IPS-18c (cell line): Measurements from ENCODE around the gene METTL17.
"Not testable (repeated sequence)": the region's sequence is repeated elsewhere in the genome, so short reads cannot be mapped to it uniquely, and the experiment has no call there.

Experiments used
- H3K4me3 ChIP-seq: 2 replicates; pipeline ENCODE4 v1.7.0; 2013; ENCODE audit warnings: low read depth, mild to moderate bottlenecking, low read length, moderate library complexity; ENCODE audit not compliant: insufficient read depth
- H3K9me3 ChIP-seq: one replicate; pipeline ENCODE4 v1.6.1; 2013; ENCODE audit warnings: mild to moderate bottlenecking, low read length, moderate library complexity; ENCODE audit not compliant: control insufficient read depth, insufficient read depth

The METTL17 gene

GRCh38 chr14:20989787-20990600, at the start of gene METTL17:
METTL17 (plus strand) TSS chr14:20989980; CDS start chr14:20990003, 23 bp downstream.
- peak within 1 kb of the TSS; percentile 95 for H3K4me3 ChIP-seq

GRCh38 chr14:20945146-20945545, 44.6 kb upstream of the METTL17 start:
- H3K4me3 ChIP-seq, H3K9me3 ChIP-seq: not testable (repeated sequence)

More at GRCh38 chr14:20989787-20990600, at the start of gene METTL17:
- H3K9me3 ChIP-seq: no peaks in the 10 kb centered on the region

- H3K9me3 ChIP-seq, H3K4me3 ChIP-seq: not testable (repeated sequence)
These were observed 43.1 kb upstream of the METTL17 start for GRCh38 chr14:20946707-20947106.

GRCh38 chr14:20954736-20955537, 34.8 kb upstream of the METTL17 start, which contains the start of gene RNASE2:
RNASE2 (plus strand) TSS chr14:20955487; CDS start chr14:20955772, 285 bp downstream.
- H3K4me3 ChIP-seq, H3K9me3 ChIP-seq: not testable (repeated sequence)

- not testable (repeated sequence) for H3K9me3 ChIP-seq, H3K4me3 ChIP-seq
These were observed 34.3 kb upstream of the METTL17 start for GRCh38 chr14:20955538-20955873.

- Histone ChIP-seq H3K4me3 (no peak overlapping the region), H3K9me3 (no peaks in the 10 kb centered on the region)
These were observed 33.3 kb upstream of the METTL17 start for GRCh38 chr14:20956376-20956976.

- H3K4me3 ChIP-seq, H3K9me3 ChIP-seq: not testable (repeated sequence)
These were observed 30.8 kb upstream of the METTL17 start for GRCh38 chr14:20958946-20959345.

GRCh38 chr14:20969336-20969735, 20.4 kb upstream of the METTL17 start:
- no peaks in the 10 kb centered on the region for H3K9me3 ChIP-seq
- H3K4me3 ChIP-seq: no peak overlapping the region

- peak overlapping the region; percentile 82 for H3K4me3 ChIP-seq
- no peaks in the 10 kb centered on the region for H3K9me3 ChIP-seq
These were observed 19.2 kb upstream of the METTL17 start for GRCh38 chr14:20970647-20970982.

- peak overlapping the region; percentile 82 for H3K4me3 ChIP-seq
- H3K9me3 ChIP-seq: no peaks in the 10 kb centered on the region
These were observed 18.6 kb upstream of the METTL17 start for GRCh38 chr14:20970983-20971704.

- Histone ChIP-seq H3K4me3 (peak overlapping the region; percentile 82), H3K9me3 (no peaks in the 10 kb centered on the region)
These were observed 18.1 kb upstream of the METTL17 start for GRCh38 chr14:20971705-20972021.

GRCh38 chr14:20973501-20973900, 16.3 kb upstream of the METTL17 start:
- Histone ChIP-seq H3K9me3 (no peaks in the 10 kb centered on the region), H3K4me3 (no peak overlapping the region)

GRCh38 chr14:20976291-20976690, 13.5 kb upstream of the METTL17 start:
- Histone ChIP-seq H3K9me3 (no peaks in the 10 kb centered on the region), H3K4me3 (no peak overlapping the region)

- Histone ChIP-seq H3K9me3 (no peaks in the 10 kb centered on the region), H3K4me3 (no peak overlapping the region)
These were observed 11.1 kb upstream of the METTL17 start for GRCh38 chr14:20978687-20979086.

- no peaks in the 10 kb centered on the region for H3K9me3 ChIP-seq
- H3K4me3 ChIP-seq: no peak overlapping the region
These were observed 8.9 kb upstream of the METTL17 start for GRCh38 chr14:20980906-20981305.

GRCh38 chr14:20982646-20983369, 7.0 kb upstream of the METTL17 start:
- Histone ChIP-seq H3K4me3 (no peak overlapping the region), H3K9me3 (no peaks in the 10 kb centered on the region)

- not testable (repeated sequence) for H3K9me3 ChIP-seq, H3K4me3 ChIP-seq
These were observed 4.1 kb upstream of the METTL17 start for GRCh38 chr14:20985650-20986049.
